Measurements from ENCODE around the gene UNC5A.

DNA sequence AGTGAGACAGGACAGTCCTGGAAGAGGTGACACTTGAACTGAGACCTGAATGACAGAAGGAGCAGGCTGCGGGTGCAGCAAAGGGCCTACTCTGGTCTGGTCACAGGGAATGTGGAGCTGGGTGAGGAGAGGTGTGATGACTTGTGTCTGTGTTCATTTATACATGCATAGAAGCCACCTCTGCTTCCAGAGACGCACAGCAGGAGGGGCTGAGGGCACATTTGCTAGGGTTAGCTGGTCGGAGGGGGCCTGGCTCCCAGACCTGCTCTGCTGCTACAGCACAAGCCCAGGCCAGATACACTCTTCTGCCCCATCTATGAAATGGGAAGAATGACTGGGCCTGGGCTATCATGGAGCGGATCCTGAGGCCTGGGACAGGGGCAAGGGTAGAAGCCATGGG, 15.6 kb downstream of the UNC5A start:
- TF ChIP-seq POLR2A (IDR thresholded peaks at IDR 0.05), result no peak
- TF ChIP-seq, protein P1, sequence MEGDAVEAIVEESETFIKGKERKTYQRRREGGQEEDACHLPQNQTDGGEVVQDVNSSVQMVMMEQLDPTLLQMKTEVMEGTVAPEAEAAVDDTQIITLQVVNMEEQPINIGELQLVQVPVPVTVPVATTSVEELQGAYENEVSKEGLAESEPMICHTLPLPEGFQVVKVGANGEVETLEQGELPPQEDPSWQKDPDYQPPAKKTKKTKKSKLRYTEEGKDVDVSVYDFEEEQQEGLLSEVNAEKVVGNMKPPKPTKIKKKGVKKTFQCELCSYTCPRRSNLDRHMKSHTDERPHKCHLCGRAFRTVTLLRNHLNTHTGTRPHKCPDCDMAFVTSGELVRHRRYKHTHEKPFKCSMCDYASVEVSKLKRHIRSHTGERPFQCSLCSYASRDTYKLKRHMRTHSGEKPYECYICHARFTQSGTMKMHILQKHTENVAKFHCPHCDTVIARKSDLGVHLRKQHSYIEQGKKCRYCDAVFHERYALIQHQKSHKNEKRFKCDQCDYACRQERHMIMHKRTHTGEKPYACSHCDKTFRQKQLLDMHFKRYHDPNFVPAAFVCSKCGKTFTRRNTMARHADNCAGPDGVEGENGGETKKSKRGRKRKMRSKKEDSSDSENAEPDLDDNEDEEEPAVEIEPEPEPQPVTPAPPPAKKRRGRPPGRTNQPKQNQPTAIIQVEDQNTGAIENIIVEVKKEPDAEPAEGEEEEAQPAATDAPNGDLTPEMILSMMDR (IDR thresholded peaks at IDR 0.05), result no peak
